PFSK-1 (cell line): Measurements from ENCODE around the gene EEF1G. TPM values are rescaled to one million over a fixed set of nuclear protein-coding genes. Genes with fewer than 3 reads are reported as not detected.

ENCODE experiments used
- FOXP2 ChIP-seq: optimal IDR thresholded peaks from 2 replicates; pipeline ENCODE3; 2011; ENCODE audit warnings: borderline replicate concordance, control low read depth, inconsistent platforms; ENCODE audit not compliant: insufficient read depth; ENCODE audit errors: extremely low read length, extremely low read depth
- POLR2AphosphoS5 ChIP-seq: IDR thresholded peaks from 2 replicates; pipeline ENCODE4 v1.6.1; 2012; ENCODE audit warnings: low read depth, mild to moderate bottlenecking, control low read depth, low read length, moderate library complexity
- REST ChIP-seq, 2 experiments: IDR thresholded peaks; 2 replicates each; pipeline versions ENCODE4 v1.6.1 to v1.8.0; 2011 to 2012; ENCODE audit warnings: low read depth in 2 of 2, low read length in 2 of 2, control low read depth in 1 of 2, inconsistent platforms in 1 of 2, mild to moderate bottlenecking in 1 of 2, moderate library complexity in 1 of 2; ENCODE audit not compliant: insufficient read depth in 1 of 2
- SIN3A ChIP-seq: IDR thresholded peaks from 2 replicates; pipeline ENCODE4 v1.6.1; 2012; ENCODE audit warnings: mild to moderate bottlenecking, low read length, moderate library complexity, borderline replicate concordance; ENCODE audit not compliant: insufficient read depth
- TAF1 ChIP-seq: IDR thresholded peaks from 2 replicates; pipeline ENCODE4 v1.6.1; 2012; ENCODE audit warnings: low read length, control low read depth, borderline replicate concordance; ENCODE audit not compliant: insufficient read depth
- polyA plus RNA-seq: library from polyadenylated mRNA; unstranded; fragments of >200 nt; gene quantifications from one replicate; pipeline ENCODE4 v1.2.1, GENCODE V29; 2012; ENCODE audit warnings: low read depth, missing spikeins; ENCODE audit not compliant: insufficient read length

EEF1G gene
- 2,396 TPM for polyA plus RNA-seq

GRCh38 chr11:62573592-62574362 lies at the start of gene EEF1G:
EEF1G (minus strand) TSS chr11:62573891; CDS start chr11:62573842, 49 bp downstream.
- TF ChIP-seq POLR2AphosphoS5: peak; percentile 94
- TF ChIP-seq TAF1: peak; percentile 99
- no peak for TF ChIP-seq FOXP2
- TF ChIP-seq SIN3A: peak; percentile 32; the same call in 1 of the 2 replicates
- TF ChIP-seq REST (IDR thresholded peaks at IDR 0.05; ENCODE audit: insufficient read depth in 1 of 2, low read depth in 2 of 2, low read length in 2 of 2): peak in 1 of 2 experiments; percentile 77; a peak in 1 of 4 replicates

- TF ChIP-seq REST (IDR thresholded peaks at IDR 0.05; ENCODE audit: insufficient read depth in 1 of 2, low read depth in 2 of 2, low read length in 2 of 2) (no peak), FOXP2 (no peak), TAF1 (no peak), SIN3A (no peak), POLR2AphosphoS5 (no peak)
Observed at GRCh38 chr11:62622476-62623089, 48.9 kb upstream of the EEF1G start.

GRCh38 chr11:62621567-62622470 lies 48.1 kb upstream of the EEF1G start, which contains the start of gene B3GAT3:
B3GAT3 (minus strand) TSS chr11:62621986; CDS start chr11:62621947, 39 bp downstream.
- peak; percentile 93 for TF ChIP-seq POLR2AphosphoS5
- TF ChIP-seq TAF1: no peak; the same call in 1 of the 2 replicates
- peak; percentile 98 for TF ChIP-seq FOXP2
- peak in 1 of 2 experiments; percentile 10; a peak in 2 of 4 replicates for TF ChIP-seq REST (IDR thresholded peaks at IDR 0.05; ENCODE audit: insufficient read depth in 1 of 2, low read depth in 2 of 2, low read length in 2 of 2)
- peak; percentile 95; the same call in 1 of the 2 replicates for TF ChIP-seq SIN3A

- TF ChIP-seq FOXP2 (no peak), TAF1 (no peak), SIN3A (no peak), REST (IDR thresholded peaks at IDR 0.05; ENCODE audit: insufficient read depth in 1 of 2, low read depth in 2 of 2, low read length in 2 of 2) (no peak), POLR2AphosphoS5 (no peak)
Observed at GRCh38 chr11:62621027-62621566, 47.4 kb upstream of the EEF1G start.
